ENCODE data around the gene CPVL. TPM values are rescaled to one million over a fixed set of nuclear protein-coding genes. Genes with fewer than 3 reads are reported as not detected.

Gene CPVL
- total RNA-seq, 6 experiments from 2014 or later: 6.2 to 23.4 (median 8.8) TPM

GRCh38 chr7:29078311-29079260 is 67.8 kb downstream of the CPVL start:
- Histone ChIP-seq H3K9me3 (no peaks in the 10 kb centered on the region), H3K4me1 (no peaks in the 10 kb centered on the region), H3K36me3 (no peaks in the 10 kb centered on the region), H3K4me3 (no peak overlapping the region), H3K27me3 (no peaks in the 10 kb centered on the region), H3K27ac (no peak overlapping the region)
- TF ChIP-seq POLR2A (IDR thresholded peaks at IDR 0.05) (no peak), CTCF (IDR thresholded peaks at IDR 0.05) (no peak)
- intact Hi-C loops (cut with DNase I): no loop called here
- ATAC-seq (no peak), DNase-seq (no peak)
- 85% methylated on average over 4 of the region's 4 CpGs for WGBS (ENCODE audit: insufficient coverage, low coverage, low lambda C conversion rate, missing lambda C conversion rate)

GRCh38 chr7:29077854-29078253 is 68.5 kb downstream of the CPVL start:
- Histone ChIP-seq H3K36me3 (no peaks in the 10 kb centered on the region), H3K9me3 (no peaks in the 10 kb centered on the region), H3K27ac (no peak overlapping the region), H3K4me3 (no peak overlapping the region), H3K4me1 (no peaks in the 10 kb centered on the region), H3K27me3 (no peaks in the 10 kb centered on the region)
- no peak for DNase-seq
- intact Hi-C loops (cut with DNase I): no loop called here
- ATAC-seq: no peak
- WGBS (ENCODE audit: insufficient coverage, low coverage, low lambda C conversion rate, missing lambda C conversion rate): 96% methylated on average over 4 of the region's 4 CpGs
- no peak for TF ChIP-seq POLR2A (IDR thresholded peaks at IDR 0.05)
- TF ChIP-seq CTCF (IDR thresholded peaks at IDR 0.05): no peak

GRCh38 chr7:29077176-29077575 is 69.2 kb downstream of the CPVL start:
- Histone ChIP-seq H3K36me3 (no peaks in the 10 kb centered on the region), H3K9me3 (no peaks in the 10 kb centered on the region), H3K27ac (no peak overlapping the region), H3K4me3 (no peak overlapping the region), H3K27me3 (no peaks in the 10 kb centered on the region), H3K4me1 (no peaks in the 10 kb centered on the region)
- ATAC-seq (no peak), DNase-seq (no peak)
- TF ChIP-seq POLR2A (IDR thresholded peaks at IDR 0.05) (no peak), CTCF (IDR thresholded peaks at IDR 0.05) (no peak)
- intact Hi-C loops (cut with DNase I): no loop called here

GRCh38 chr7:29076631-29077030 is 69.7 kb downstream of the CPVL start:
- no peaks in the 10 kb centered on the region for H3K36me3 ChIP-seq
- no peak for TF ChIP-seq CTCF (IDR thresholded peaks at IDR 0.05)
- TF ChIP-seq POLR2A (IDR thresholded peaks at IDR 0.05): no peak
- DNase-seq: no peak
- no peaks in the 10 kb centered on the region for H3K27me3 ChIP-seq
- intact Hi-C loops (cut with DNase I): no loop called here
- no peaks in the 10 kb centered on the region for H3K9me3 ChIP-seq
- WGBS (ENCODE audit: insufficient coverage, low coverage, low lambda C conversion rate, missing lambda C conversion rate): 93% methylated on average over 5 of the region's 5 CpGs
- no peak overlapping the region for H3K27ac ChIP-seq
- H3K4me1 ChIP-seq: no peaks in the 10 kb centered on the region
- no peak for ATAC-seq
- no peak overlapping the region for H3K4me3 ChIP-seq
